Measurements from ENCODE around the gene VSTM4.

The VSTM4 gene

GRCh38 chr10:49023752-49024151, 91.6 kb downstream of the VSTM4 start:
- no peak for DNase-seq (ENCODE audit: low read depth)
- H3K4me3 ChIP-seq (ENCODE audit: low read length) = no peak overlapping the region
- no peak for TF ChIP-seq CTCF (IDR thresholded peaks at IDR 0.05; ENCODE audit: insufficient read depth, low read depth, low read length, missing control alignments)

GRCh38 chr10:49023071-49023470, 92.3 kb downstream of the VSTM4 start:
- no peak for DNase-seq (ENCODE audit: low read depth)
- H3K4me3 ChIP-seq (ENCODE audit: low read length) = no peak overlapping the region
- no peak for TF ChIP-seq CTCF (IDR thresholded peaks at IDR 0.05; ENCODE audit: insufficient read depth, low read depth, low read length, missing control alignments)

- no peak overlapping the region for H3K4me3 ChIP-seq (ENCODE audit: low read length)
- no peak for DNase-seq (ENCODE audit: low read depth)
- TF ChIP-seq CTCF (IDR thresholded peaks at IDR 0.05; ENCODE audit: insufficient read depth, low read depth, low read length, missing control alignments) = no peak
These were observed 93.6 kb downstream of the VSTM4 start for GRCh38 chr10:49021685-49022084.

GRCh38 chr10:49015700-49016099, 99.6 kb downstream of the VSTM4 start:
- no peak for TF ChIP-seq CTCF (IDR thresholded peaks at IDR 0.05; ENCODE audit: insufficient read depth, low read depth, low read length, missing control alignments)
- DNase-seq (ENCODE audit: low read depth) = no peak
- no peak overlapping the region for H3K4me3 ChIP-seq (ENCODE audit: low read length)

GRCh38 chr10:49012603-49013002, 102.7 kb downstream of the VSTM4 start:
- no peak for DNase-seq (ENCODE audit: low read depth)
- TF ChIP-seq CTCF (IDR thresholded peaks at IDR 0.05; ENCODE audit: insufficient read depth, low read depth, low read length, missing control alignments) = no peak
- H3K4me3 ChIP-seq (ENCODE audit: low read length) = no peak overlapping the region

GRCh38 chr10:49011756-49012155, 103.6 kb downstream of the VSTM4 start:
- H3K4me3 ChIP-seq (ENCODE audit: low read length) = no peak overlapping the region
- no peak for DNase-seq (ENCODE audit: low read depth)
- TF ChIP-seq CTCF (IDR thresholded peaks at IDR 0.05; ENCODE audit: insufficient read depth, low read depth, low read length, missing control alignments) = no peak

- no peak for DNase-seq (ENCODE audit: low read depth)
- no peak overlapping the region for H3K4me3 ChIP-seq (ENCODE audit: low read length)
- TF ChIP-seq CTCF (IDR thresholded peaks at IDR 0.05; ENCODE audit: insufficient read depth, low read depth, low read length, missing control alignments) = no peak
These were observed 104.5 kb downstream of the VSTM4 start for GRCh38 chr10:49010865-49011264.
